ENCODE measurements around the gene PARD3. TPM values are rescaled to one million over a fixed set of nuclear protein-coding genes. Genes with fewer than 3 reads are reported as not detected.

Gene PARD3
- total RNA-seq, 1 experiment from 2014 or later, result not detected

- Histone ChIP-seq H3K27ac (ENCODE audit: low read length) (no peak overlapping the region), H3K9me3 (ENCODE audit: low read length) (peaks cover 8% of the 10 kb centered on the region; the same call in 1 of the 2 replicates), H3K9me2 (replicated peaks; ENCODE audit: insufficient read depth, low read length) (no peaks in the 10 kb centered on the region), H3K27me3 (ENCODE audit: low read length) (no peaks in the 10 kb centered on the region), H3K36me3 (ENCODE audit: insufficient read depth, low read length) (no peaks in the 10 kb centered on the region), H4K20me1 (ENCODE audit: insufficient read depth, low read depth, low read length) (no peaks in the 10 kb centered on the region), H3K4me3 (ENCODE audit: low read length) (no peak overlapping the region), H2AFZ (ENCODE audit: low read length) (no peak overlapping the region), H3K4me1 (ENCODE audit: low read length) (no peaks in the 10 kb centered on the region), H3K79me2 (ENCODE audit: low read length) (no peaks in the 10 kb centered on the region), H3K4me2 (ENCODE audit: low read depth, low read length, poor library complexity, severe bottlenecking) (no peak overlapping the region), H3K9ac (ENCODE audit: low read length) (no peak overlapping the region)
- no peak for DNase-seq
Observed at GRCh38 chr10:34195364-34196057, 619.6 kb downstream of the PARD3 start.

GRCh38 chr10:34193931-34194626 is 621.0 kb downstream of the PARD3 start:
- Histone ChIP-seq H3K27ac (ENCODE audit: low read length) (no peak overlapping the region), H3K36me3 (ENCODE audit: insufficient read depth, low read length) (no peaks in the 10 kb centered on the region), H4K20me1 (ENCODE audit: insufficient read depth, low read depth, low read length) (no peaks in the 10 kb centered on the region), H3K4me2 (ENCODE audit: low read depth, low read length, poor library complexity, severe bottlenecking) (no peak overlapping the region), H3K4me1 (ENCODE audit: low read length) (no peaks in the 10 kb centered on the region), H3K9me2 (replicated peaks; ENCODE audit: insufficient read depth, low read length) (no peaks in the 10 kb centered on the region), H3K9me3 (ENCODE audit: low read length) (peaks cover 5% of the 10 kb centered on the region; the same call in 1 of the 2 replicates), H3K79me2 (ENCODE audit: low read length) (no peaks in the 10 kb centered on the region), H3K27me3 (ENCODE audit: low read length) (no peaks in the 10 kb centered on the region), H2AFZ (ENCODE audit: low read length) (no peak overlapping the region), H3K9ac (ENCODE audit: low read length) (no peak overlapping the region), H3K4me3 (ENCODE audit: low read length) (no peak overlapping the region)
- DNase-seq, result no peak

GRCh38 chr10:34192646-34193045 is 622.5 kb downstream of the PARD3 start:
- Histone ChIP-seq H2AFZ (ENCODE audit: low read length) (no peak overlapping the region), H3K36me3 (ENCODE audit: insufficient read depth, low read length) (no peaks in the 10 kb centered on the region), H3K79me2 (ENCODE audit: low read length) (no peaks in the 10 kb centered on the region), H3K4me1 (ENCODE audit: low read length) (no peaks in the 10 kb centered on the region), H3K27ac (ENCODE audit: low read length) (no peak overlapping the region), H3K4me3 (ENCODE audit: low read length) (no peak overlapping the region), H3K9me3 (ENCODE audit: low read length) (no peaks in the 10 kb centered on the region), H3K27me3 (ENCODE audit: low read length) (no peaks in the 10 kb centered on the region), H3K9ac (ENCODE audit: low read length) (no peak overlapping the region), H3K4me2 (ENCODE audit: low read depth, low read length, poor library complexity, severe bottlenecking) (no peak overlapping the region), H4K20me1 (ENCODE audit: insufficient read depth, low read depth, low read length) (no peaks in the 10 kb centered on the region), H3K9me2 (replicated peaks; ENCODE audit: insufficient read depth, low read length) (no peaks in the 10 kb centered on the region)
- DNase-seq, result no peak

- H3K9me3 ChIP-seq (ENCODE audit: low read length), result no peaks in the 10 kb centered on the region
- H4K20me1 ChIP-seq (ENCODE audit: insufficient read depth, low read depth, low read length), result no peaks in the 10 kb centered on the region
- H2AFZ ChIP-seq (ENCODE audit: low read length), result no peak overlapping the region
- no peak overlapping the region for H3K27ac ChIP-seq (ENCODE audit: low read length)
- H3K4me3 ChIP-seq (ENCODE audit: low read length), result no peak overlapping the region
- no peak for DNase-seq
- H3K27me3 ChIP-seq (ENCODE audit: low read length), result no peaks in the 10 kb centered on the region
- no peak overlapping the region for H3K9ac ChIP-seq (ENCODE audit: low read length)
- H3K36me3 ChIP-seq (ENCODE audit: insufficient read depth, low read length), result no peaks in the 10 kb centered on the region
- no peak overlapping the region for H3K4me2 ChIP-seq (ENCODE audit: low read depth, low read length, poor library complexity, severe bottlenecking)
- H3K4me1 ChIP-seq (ENCODE audit: low read length), result no peaks in the 10 kb centered on the region
- no peaks in the 10 kb centered on the region for H3K9me2 ChIP-seq (replicated peaks; ENCODE audit: insufficient read depth, low read length)
- H3K79me2 ChIP-seq (ENCODE audit: low read length), result no peaks in the 10 kb centered on the region
Observed at GRCh38 chr10:34191406-34191805, 623.7 kb downstream of the PARD3 start.

GRCh38 chr10:34190580-34190979 is 624.5 kb downstream of the PARD3 start:
- no peak for DNase-seq
- H2AFZ ChIP-seq (ENCODE audit: low read length), result no peak overlapping the region
- no peaks in the 10 kb centered on the region for H3K4me1 ChIP-seq (ENCODE audit: low read length)
- no peak overlapping the region for H3K4me3 ChIP-seq (ENCODE audit: low read length)
- H3K9ac ChIP-seq (ENCODE audit: low read length), result no peak overlapping the region
- no peaks in the 10 kb centered on the region for H3K79me2 ChIP-seq (ENCODE audit: low read length)
- H4K20me1 ChIP-seq (ENCODE audit: insufficient read depth, low read depth, low read length), result no peaks in the 10 kb centered on the region
- no peaks in the 10 kb centered on the region for H3K36me3 ChIP-seq (ENCODE audit: insufficient read depth, low read length)
- no peaks in the 10 kb centered on the region for H3K9me2 ChIP-seq (replicated peaks; ENCODE audit: insufficient read depth, low read length)
- H3K27me3 ChIP-seq (ENCODE audit: low read length), result no peaks in the 10 kb centered on the region
- no peak overlapping the region for H3K27ac ChIP-seq (ENCODE audit: low read length)
- no peak overlapping the region for H3K4me2 ChIP-seq (ENCODE audit: low read depth, low read length, poor library complexity, severe bottlenecking)
- no peaks in the 10 kb centered on the region for H3K9me3 ChIP-seq (ENCODE audit: low read length)

GRCh38 chr10:34189830-34190229 is 625.3 kb downstream of the PARD3 start:
- no peaks in the 10 kb centered on the region for H3K9me2 ChIP-seq (replicated peaks; ENCODE audit: insufficient read depth, low read length)
- no peaks in the 10 kb centered on the region for H3K4me1 ChIP-seq (ENCODE audit: low read length)
- no peak for DNase-seq
- no peak overlapping the region for H3K4me3 ChIP-seq (ENCODE audit: low read length)
- H4K20me1 ChIP-seq (ENCODE audit: insufficient read depth, low read depth, low read length), result no peaks in the 10 kb centered on the region
- no peak overlapping the region for H3K4me2 ChIP-seq (ENCODE audit: low read depth, low read length, poor library complexity, severe bottlenecking)
- no peak overlapping the region for H3K9ac ChIP-seq (ENCODE audit: low read length)
- no peaks in the 10 kb centered on the region for H3K9me3 ChIP-seq (ENCODE audit: low read length)
- no peak overlapping the region for H3K27ac ChIP-seq (ENCODE audit: low read length)
- no peak overlapping the region for H2AFZ ChIP-seq (ENCODE audit: low read length)
- H3K36me3 ChIP-seq (ENCODE audit: insufficient read depth, low read length), result no peaks in the 10 kb centered on the region
- no peaks in the 10 kb centered on the region for H3K79me2 ChIP-seq (ENCODE audit: low read length)
- H3K27me3 ChIP-seq (ENCODE audit: low read length), result no peaks in the 10 kb centered on the region

- Histone ChIP-seq H3K27me3 (ENCODE audit: low read length) (no peaks in the 10 kb centered on the region), H3K4me1 (ENCODE audit: low read length) (no peaks in the 10 kb centered on the region), H3K4me2 (ENCODE audit: low read depth, low read length, poor library complexity, severe bottlenecking) (no peak overlapping the region), H3K79me2 (ENCODE audit: low read length) (no peaks in the 10 kb centered on the region), H4K20me1 (ENCODE audit: insufficient read depth, low read depth, low read length) (no peaks in the 10 kb centered on the region), H3K9me3 (ENCODE audit: low read length) (no peaks in the 10 kb centered on the region), H3K9me2 (replicated peaks; ENCODE audit: insufficient read depth, low read length) (no peaks in the 10 kb centered on the region), H3K27ac (ENCODE audit: low read length) (no peak overlapping the region), H3K36me3 (ENCODE audit: insufficient read depth, low read length) (no peaks in the 10 kb centered on the region), H2AFZ (ENCODE audit: low read length) (no peak overlapping the region), H3K4me3 (ENCODE audit: low read length) (no peak overlapping the region), H3K9ac (ENCODE audit: low read length) (no peak overlapping the region)
- DNase-seq, result no peak
Observed at GRCh38 chr10:34188221-34188620, 626.9 kb downstream of the PARD3 start.

- no peaks in the 10 kb centered on the region for H3K36me3 ChIP-seq (ENCODE audit: insufficient read depth, low read length)
- H2AFZ ChIP-seq (ENCODE audit: low read length), result no peak overlapping the region
- no peaks in the 10 kb centered on the region for H3K4me1 ChIP-seq (ENCODE audit: low read length)
- H3K9ac ChIP-seq (ENCODE audit: low read length), result no peak overlapping the region
- no peak overlapping the region for H3K4me2 ChIP-seq (ENCODE audit: low read depth, low read length, poor library complexity, severe bottlenecking)
- no peak for DNase-seq
- H3K4me3 ChIP-seq (ENCODE audit: low read length), result no peak overlapping the region
- no peaks in the 10 kb centered on the region for H3K79me2 ChIP-seq (ENCODE audit: low read length)
- H4K20me1 ChIP-seq (ENCODE audit: insufficient read depth, low read depth, low read length), result no peaks in the 10 kb centered on the region
- no peaks in the 10 kb centered on the region for H3K9me2 ChIP-seq (replicated peaks; ENCODE audit: insufficient read depth, low read length)
- no peaks in the 10 kb centered on the region for H3K9me3 ChIP-seq (ENCODE audit: low read length)
- no peak overlapping the region for H3K27ac ChIP-seq (ENCODE audit: low read length)
- no peaks in the 10 kb centered on the region for H3K27me3 ChIP-seq (ENCODE audit: low read length)
Observed at GRCh38 chr10:34187201-34187600, 627.9 kb downstream of the PARD3 start.
